Measurements from ENCODE around the gene MED25.

MED25 gene

DNA sequence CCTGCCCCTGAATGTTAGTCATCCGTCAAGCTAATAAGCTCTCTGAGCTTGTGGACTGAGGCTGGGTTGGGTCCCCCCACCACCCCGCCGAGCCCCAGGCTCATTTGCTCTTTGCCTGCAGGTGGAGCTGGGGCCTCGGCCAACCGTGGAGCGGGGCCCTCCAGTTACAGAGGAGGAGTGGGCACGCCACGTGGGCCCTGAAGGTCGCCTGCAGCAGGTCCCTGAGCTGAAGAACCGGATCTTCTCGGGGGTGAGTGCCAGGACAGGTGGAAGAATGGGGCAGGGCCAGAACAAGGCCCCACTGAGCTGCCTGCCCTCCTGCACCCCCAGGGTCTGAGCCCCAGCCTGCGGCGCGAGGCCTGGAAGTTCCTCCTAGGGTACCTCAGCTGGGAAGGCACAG, 64.6 kb downstream of the MED25 start:
- no peak overlapping the region for H3K27ac ChIP-seq
- TF ChIP-seq, protein P1, sequence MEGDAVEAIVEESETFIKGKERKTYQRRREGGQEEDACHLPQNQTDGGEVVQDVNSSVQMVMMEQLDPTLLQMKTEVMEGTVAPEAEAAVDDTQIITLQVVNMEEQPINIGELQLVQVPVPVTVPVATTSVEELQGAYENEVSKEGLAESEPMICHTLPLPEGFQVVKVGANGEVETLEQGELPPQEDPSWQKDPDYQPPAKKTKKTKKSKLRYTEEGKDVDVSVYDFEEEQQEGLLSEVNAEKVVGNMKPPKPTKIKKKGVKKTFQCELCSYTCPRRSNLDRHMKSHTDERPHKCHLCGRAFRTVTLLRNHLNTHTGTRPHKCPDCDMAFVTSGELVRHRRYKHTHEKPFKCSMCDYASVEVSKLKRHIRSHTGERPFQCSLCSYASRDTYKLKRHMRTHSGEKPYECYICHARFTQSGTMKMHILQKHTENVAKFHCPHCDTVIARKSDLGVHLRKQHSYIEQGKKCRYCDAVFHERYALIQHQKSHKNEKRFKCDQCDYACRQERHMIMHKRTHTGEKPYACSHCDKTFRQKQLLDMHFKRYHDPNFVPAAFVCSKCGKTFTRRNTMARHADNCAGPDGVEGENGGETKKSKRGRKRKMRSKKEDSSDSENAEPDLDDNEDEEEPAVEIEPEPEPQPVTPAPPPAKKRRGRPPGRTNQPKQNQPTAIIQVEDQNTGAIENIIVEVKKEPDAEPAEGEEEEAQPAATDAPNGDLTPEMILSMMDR (conservative IDR thresholded peaks at IDR 0.05): no peak

DNA sequence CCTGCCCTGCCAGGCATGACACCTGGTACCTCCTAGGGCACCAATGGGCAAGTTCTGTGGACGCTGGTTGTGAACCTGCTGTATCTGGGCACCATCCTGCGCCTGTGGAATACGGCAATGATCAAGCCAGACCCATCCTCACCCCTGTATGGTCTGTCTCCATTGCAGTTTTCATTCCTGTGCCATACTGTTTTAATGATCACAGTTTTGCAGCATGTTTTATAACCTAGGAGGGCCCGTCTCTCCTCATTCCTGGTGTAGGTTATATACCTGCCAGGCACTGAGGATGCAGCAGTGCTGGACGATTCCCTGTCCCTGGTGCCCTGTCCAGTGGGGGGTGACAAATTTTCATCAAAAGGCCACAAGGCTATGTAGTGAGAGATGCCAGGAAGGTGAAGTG, 65.0 kb downstream of the MED25 start:
- TF ChIP-seq, protein P1 (conservative IDR thresholded peaks at IDR 0.05): no peak
- no peak overlapping the region for H3K27ac ChIP-seq

DNA sequence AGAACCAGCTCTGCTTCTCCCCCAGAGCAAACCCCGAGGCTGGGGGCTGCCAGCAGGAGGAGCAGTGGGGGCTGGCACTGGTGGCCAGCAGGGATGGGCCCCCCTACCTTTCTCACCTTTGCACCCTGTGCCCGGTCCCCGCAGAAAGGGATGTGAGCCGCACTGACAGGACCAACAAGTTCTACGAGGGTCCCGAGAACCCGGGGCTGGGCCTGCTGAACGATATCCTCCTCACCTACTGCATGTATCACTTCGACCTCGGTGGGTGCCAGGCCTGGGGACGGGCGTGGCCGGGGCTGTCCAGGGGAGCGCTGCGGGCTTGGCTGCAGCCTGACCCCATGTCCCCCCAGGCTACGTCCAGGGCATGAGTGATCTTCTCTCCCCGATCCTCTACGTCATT, 66.0 kb downstream of the MED25 start:
- H3K27ac ChIP-seq: no peak overlapping the region
- TF ChIP-seq, protein P1 (conservative IDR thresholded peaks at IDR 0.05): no peak

- TF ChIP-seq, protein P1 (conservative IDR thresholded peaks at IDR 0.05): no peak
- H3K27ac ChIP-seq: no peak overlapping the region
These were observed 66.7 kb downstream of the MED25 start for GRCh38 chr19:49884760-49885159.
